T-helper 1 cell (primary cell): ENCODE measurements around the gene TOM1L2.

Experiments used
- DNase-seq, 5 donors: peaks; one replicate each; pipeline ENCODE4 v3.0.0-alpha.2; 2012 to 2020

Gene TOM1L2

DNA sequence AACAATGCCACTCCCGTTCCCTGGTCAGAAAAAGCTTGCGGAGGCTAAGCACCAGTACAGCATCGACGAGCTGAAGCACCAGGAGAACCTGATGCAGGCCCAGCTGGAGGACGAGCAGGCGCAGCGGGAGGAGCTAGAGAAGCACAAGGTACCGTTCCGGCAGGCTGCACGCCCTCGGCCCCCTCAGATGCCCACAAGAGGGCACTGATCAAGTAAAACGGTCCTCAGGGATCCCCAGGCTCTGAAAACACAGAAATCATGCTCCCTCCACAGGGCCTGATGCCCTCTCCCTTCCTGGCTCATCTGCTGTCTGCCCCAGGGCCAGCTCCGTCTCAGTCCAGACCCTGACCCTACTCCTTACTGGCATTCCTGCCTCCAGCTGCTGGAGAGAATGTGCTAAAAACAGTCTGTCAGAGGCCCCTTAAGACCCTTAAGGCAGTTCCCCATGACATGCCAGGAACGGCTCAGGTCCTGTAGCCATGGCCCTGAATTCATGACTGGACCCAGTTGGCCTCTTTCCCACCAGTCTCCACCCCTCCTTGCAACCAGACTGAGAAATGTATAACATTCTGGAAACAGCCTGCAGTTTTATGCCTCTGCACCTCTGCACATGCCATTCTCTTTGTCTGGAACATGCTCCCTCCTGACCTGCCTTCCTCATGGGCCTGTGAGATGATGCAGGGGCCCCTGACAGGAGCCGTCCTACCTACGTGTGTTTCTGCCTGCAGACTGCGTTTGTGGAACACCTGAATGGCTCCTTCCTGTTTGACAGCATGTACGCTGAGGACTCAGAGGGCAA is 22.3 kb upstream of the TOM1L2 start:
- DNase-seq = no peak

DNA sequence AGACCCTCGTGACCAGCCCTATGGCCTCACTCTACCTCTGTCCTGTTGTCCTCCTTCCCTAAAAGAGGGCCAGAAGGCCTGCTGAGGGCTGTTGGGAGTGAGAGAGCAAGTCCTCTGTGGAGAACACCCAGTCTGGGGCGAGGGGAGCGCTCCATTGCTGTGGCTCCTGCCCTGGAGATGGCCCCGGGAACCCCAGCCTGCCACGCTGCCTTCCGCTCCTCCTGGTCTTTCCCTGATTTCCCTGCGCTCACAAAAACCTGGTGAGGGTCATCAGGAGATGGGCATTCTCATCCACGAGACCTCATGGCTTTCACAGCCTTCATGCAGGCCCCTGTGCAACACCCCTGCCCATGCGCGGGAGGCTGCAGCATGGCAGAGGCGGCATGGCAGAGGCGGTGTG is 21.7 kb upstream of the TOM1L2 start:
- DNase-seq = no peak

DNA sequence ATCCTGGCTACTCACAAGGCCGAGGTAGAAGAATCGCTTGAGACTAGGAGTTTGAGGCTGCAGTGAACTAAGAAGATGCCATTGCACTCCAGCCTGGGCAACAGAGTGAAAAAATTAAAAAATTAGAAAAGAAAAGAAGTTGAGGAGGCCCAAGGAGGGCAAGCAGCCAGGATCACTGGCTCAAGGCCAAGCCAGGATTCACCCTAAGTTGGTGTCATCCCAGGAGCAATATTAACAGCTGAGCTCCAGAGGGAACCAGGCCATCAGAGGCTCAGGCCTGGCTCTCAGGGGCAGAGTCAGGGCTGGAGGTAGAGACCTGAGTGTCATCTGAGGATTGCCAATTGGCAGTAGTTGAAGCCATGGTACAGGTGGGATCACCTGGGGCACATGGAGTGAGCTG is 21.2 kb upstream of the TOM1L2 start:
- no peak for DNase-seq

GRCh38 chr17:17990282-17990681 is 18.1 kb upstream of the TOM1L2 start:
- no peak for DNase-seq

- DNase-seq = no peak
Observed at GRCh38 chr17:17989618-17990017, 17.4 kb upstream of the TOM1L2 start.

- no peak for DNase-seq
Observed at GRCh38 chr17:17989081-17989480, 16.9 kb upstream of the TOM1L2 start.

- no peak for DNase-seq
Observed at GRCh38 chr17:17988427-17988945, 16.3 kb upstream of the TOM1L2 start.

GRCh38 chr17:17987901-17988300 is 15.7 kb upstream of the TOM1L2 start:
- DNase-seq = no peak

DNA sequence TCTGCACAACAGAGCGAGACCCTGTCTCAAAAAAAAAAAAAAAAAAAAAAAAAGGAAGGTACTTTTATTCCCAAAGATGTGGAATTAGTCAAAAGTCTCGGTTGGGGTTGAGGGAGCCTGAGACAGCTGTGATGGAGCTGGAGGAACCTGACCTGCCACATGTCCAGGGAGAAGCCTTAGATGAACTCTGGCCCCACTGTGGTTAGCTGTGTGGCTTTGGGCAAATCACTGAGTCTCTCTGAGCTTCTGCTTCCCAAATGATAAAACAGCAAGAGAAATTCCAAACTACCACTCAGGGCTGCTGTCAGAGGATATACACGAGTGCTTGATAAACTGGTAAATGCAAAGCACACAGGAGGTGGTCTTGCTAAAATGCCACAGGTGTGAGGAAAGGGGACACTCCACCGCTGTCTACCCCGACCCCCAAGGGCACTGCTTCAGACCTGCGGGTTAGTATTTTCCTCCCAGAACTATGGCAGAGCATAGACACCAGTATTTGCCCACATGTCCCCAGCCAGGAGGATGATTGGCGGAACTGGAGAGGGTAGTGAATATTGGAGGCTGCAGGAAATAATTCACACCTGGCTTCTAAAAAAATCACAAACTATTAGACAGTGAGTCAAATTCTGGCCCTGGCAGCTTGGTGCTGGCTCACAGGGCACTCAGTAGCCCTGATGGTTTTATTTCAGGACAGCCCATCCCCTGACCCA is 15.1 kb upstream of the TOM1L2 start:
- no peak for DNase-seq

DNA sequence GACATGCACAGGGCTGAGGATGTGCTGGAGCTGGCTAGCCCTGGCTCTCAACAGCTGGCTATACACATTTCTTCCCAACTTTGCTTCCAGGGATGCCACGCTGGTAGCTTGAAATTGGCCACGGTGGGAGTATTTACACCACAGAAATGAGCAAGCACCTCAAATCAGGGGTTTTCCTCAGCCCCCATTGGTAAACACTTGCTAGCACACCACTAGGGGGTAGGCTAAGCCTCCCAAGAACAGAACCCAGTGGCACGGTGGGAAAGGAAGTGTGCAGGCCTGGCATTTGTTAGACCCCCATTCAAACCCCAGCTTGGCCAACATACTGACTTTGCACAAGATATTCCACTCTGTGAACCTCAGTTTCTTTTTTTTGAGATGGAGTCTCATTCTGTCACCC is 13.4 kb upstream of the TOM1L2 start:
- no peak for DNase-seq

GRCh38 chr17:17985153-17985552 is 13.0 kb upstream of the TOM1L2 start:
- DNase-seq = no peak

DNA sequence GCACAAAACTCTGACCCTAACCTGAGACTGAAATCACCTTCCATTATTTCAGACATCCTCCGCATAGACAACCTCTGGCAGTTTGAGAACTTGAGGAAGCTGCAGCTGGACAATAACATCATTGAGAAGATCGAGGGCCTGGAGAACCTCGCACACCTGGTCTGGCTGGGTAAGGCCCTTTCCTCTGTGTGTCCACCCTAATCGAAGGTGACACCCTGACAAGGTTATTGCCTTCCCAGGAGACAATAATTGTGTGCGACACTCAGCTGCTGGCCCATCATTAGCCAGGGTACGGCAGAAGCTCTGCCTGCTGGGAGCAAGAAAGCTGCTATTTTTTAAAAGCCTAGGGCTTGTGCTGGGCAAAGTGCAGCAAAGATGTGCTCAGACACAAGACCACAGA is 11.6 kb upstream of the TOM1L2 start:
- no peak for DNase-seq

- no peak for DNase-seq
Observed at GRCh38 chr17:17983376-17983775, 11.2 kb upstream of the TOM1L2 start.

GRCh38 chr17:17982801-17983200 is 10.6 kb upstream of the TOM1L2 start:
- DNase-seq = no peak

DNA sequence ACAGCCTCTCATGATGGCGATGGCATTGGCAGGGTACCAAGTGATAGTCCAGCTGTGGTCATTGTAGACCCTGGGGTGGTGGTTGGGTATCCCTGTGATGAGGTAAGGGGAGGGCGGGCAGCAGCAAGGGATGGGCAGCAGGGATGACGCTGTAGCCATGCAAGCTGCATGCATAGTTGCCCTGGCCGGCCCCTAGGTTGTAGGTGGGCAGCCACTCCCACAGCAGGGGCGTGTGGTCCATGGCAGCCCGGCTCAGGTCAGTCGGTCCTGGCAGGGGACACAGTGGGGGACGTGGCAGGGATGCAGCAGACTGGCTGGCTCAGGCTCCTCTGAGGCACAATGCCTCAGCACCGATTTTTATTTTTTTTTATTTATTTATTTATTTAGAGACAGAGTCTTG is 9.1 kb upstream of the TOM1L2 start:
- DNase-seq = no peak

- no peak for DNase-seq
Observed at GRCh38 chr17:17979778-17980177, 7.6 kb upstream of the TOM1L2 start.

- DNase-seq = no peak
Observed at GRCh38 chr17:17978481-17979424, 6.6 kb upstream of the TOM1L2 start.

- DNase-seq = no peak
Observed at GRCh38 chr17:17976931-17977570, 4.9 kb upstream of the TOM1L2 start.

DNA sequence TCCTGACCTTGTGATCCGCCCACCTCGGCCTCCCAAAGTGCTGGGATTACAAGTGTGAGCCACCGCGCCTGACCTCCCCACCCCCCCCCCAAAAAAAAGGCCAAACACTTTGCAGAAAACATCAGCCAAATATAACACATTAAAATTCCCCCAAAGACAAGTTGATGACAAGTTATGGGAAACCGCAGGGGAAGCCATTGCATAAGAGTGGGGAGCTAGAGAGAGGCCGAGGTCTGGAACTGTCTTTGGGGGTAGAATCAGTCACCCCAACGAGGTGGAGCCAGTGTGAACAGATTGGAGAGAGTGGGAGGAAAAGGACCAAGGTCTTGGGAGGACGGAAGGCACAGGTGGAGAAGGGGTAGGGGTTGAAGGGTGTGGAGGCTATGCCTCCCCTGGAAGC is 3.2 kb upstream of the TOM1L2 start:
- DNase-seq = no peak

DNA sequence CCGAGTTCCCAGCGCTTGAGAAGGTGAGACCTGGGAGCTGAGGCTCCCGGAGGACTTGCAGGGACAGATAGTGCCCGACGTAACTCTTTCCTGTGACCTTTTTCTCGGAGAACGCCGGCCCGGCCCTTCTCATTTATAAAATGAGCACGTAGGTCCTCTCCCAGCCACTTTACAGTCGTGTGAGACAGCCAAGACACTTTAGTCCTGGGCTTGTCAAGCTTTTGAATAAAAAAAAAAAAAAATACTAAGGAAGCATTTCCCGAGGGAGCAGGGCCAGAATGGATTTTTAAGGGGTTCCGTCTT is 703 bp upstream of the TOM1L2 start:
- DNase-seq = no peak

DNA sequence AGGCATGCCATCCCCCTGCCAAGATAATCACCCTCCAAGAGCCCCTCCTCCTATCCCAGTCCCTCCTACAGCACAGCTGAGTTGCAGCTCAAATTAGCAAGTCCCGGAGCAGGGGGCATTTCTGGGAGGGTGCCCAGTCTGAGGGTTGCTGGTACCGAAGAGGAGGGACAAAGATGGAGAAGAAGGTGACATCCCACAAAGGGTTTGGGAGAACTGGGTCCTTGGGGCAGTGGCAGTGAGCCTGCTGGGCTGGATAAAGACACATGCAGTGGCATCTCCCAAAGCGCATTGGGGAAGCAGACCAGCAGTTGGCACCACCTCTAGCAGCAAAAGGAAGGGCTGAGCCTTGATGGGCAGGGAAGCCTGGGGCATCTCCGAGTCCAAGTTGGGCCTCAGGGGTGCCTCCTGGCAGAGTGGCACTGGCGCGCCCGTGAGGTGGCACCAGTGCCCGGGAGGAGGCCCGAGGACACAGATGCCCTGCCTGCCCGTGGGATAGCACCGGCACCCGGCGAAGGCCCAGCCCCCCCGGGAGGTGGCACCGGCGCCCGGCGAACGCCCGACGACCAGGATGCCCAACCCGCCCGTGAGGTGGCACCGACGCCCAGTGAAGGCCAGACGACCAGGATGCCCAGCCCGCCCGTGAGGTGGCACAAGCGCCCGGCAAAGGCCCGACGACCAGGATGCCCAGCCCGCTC is 622 bp downstream of the TOM1L2 start:
- DNase-seq = peak in 4 of 5 donors; percentile 20 to 28 (median 25)
